Loucy (cell line): ENCODE results near the gene TMPRSS15.

ENCODE experiments used
- CTCF ChIP-seq: fragments of 200-600 bp; sonication (generic); conservative IDR thresholded peaks from 2 replicates; pipeline ENCODE4 v1.5.1; 2014; ENCODE audit warnings: mild to moderate bottlenecking, antibody characterized with exemption, low read length
- EZH2phosphoT487 ChIP-seq: fragments of 200-600 bp; IDR thresholded peaks from 2 replicates; pipeline ENCODE4 v1.6.1; 2018; ENCODE audit warnings: antibody characterized with exemption, mild to moderate bottlenecking, moderate library complexity, borderline replicate concordance

- no peak for TF ChIP-seq CTCF
- no peak for TF ChIP-seq EZH2phosphoT487
Observed at GRCh38 chr21:18318156-18318555, 85.4 kb downstream of the TMPRSS15 start.
